Fibroblast of the conjunctiva (primary cell): Measurements from ENCODE around the gene EPYC.

Source experiments
- DNase-seq: peaks from one replicate; pipeline ENCODE4 v3.0.0-alpha.2; 2010; ENCODE audit warnings: low read depth

EPYC gene

DNA sequence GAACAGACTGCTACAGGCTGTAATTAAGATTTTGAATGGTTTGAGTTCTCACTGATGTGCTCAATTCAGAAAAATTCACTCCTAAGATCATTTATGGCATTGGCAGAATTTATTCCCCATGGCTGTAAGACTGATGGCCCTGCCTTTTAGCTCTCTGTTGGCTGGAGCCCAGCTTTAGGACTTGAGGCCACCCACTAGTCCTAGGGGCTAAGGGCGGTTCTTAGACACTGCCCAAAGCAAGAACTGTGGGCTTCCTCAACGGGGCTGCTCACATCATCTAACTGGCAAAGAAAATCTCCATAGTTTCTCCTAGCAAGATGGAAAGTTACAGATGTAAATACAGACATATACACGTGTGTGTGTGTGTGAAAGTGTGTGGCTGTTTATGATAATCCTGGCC, 46.4 kb downstream of the EPYC start:
- DNase-seq, result no peak

GRCh38 chr12:90954921-90955320, 49.9 kb downstream of the EPYC start, which contains the start of gene CCER1:
TSS of gene CCER1 (minus strand) at chr12:90955176. CDS start at chr12:90954742, 434 bp downstream.
- DNase-seq, result no peak

DNA sequence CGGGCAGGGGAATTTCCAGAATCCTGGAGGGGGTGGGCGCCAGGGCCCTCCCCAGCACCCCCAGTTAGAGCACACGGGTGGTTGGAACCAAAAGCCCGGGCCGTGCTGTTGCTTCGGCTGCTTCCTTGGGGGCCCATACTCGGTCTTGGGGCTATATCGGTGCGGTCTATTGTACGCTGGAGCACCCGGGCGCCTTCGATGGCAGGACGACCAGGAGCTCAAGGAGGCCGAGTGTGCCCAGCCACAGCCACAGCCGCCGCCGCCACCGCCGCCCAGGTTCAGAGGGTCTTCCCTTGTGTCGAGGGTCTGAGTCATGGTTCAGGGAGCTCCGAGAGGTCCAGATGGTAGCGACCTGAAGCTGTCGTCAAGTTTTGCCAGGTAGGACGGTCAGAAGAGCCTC, 50.3 kb downstream of the EPYC start:
- no peak for DNase-seq

DNA sequence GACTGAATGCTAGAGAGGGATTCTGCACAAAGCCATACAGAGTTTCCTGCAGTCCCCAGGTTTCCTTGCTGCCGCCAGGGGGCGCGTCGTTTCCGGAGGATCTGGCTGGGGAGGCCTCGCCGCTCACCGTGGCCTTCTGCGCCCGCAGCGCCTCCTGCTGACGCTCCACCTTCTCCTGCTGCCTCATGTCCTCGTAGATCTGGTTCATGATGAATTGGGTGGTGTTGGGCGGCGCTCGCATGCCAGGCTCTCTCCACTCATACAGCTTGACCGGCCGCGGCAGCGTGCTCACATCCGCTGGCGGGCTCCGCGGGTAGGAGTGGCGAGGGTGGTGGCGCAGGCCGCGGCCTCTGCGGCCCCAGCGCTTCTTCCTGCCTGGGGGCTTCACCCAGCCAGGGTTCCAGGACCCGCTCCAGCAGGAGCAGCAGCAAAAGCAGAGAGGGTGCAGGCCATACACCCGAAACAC, 50.8 kb downstream of the EPYC start:
- no peak for DNase-seq

DNA sequence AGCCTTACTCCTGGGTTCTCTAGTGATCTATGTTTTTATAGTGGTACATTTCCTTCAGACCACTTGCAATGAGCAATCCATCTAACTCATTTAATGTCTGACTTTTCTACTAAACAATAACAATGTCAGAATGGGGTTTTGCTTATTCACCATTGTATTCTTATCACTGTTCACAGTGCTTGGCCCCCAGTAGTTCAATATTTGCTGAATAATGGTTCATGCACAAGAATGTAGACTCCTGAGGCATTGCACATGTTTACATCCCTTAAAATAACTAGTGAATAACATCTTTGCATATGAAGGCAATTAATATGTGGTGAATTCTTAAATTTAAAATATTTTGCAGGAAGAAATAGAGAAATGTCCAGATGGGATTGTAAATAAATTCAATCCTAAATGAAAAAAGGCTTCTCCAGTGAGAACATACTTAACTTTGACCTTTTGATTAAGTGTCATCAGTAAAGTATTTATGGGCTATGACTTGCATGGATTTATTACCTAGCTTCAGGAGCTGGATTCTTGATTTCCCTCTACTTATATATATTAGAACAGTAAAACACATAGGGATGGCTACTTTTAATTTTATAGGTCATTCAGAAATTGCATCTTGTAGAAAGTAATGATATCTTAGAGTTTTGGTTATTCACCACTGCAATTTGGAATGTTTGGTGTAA, 53.2 kb downstream of the EPYC start:
- DNase-seq, result no peak

DNA sequence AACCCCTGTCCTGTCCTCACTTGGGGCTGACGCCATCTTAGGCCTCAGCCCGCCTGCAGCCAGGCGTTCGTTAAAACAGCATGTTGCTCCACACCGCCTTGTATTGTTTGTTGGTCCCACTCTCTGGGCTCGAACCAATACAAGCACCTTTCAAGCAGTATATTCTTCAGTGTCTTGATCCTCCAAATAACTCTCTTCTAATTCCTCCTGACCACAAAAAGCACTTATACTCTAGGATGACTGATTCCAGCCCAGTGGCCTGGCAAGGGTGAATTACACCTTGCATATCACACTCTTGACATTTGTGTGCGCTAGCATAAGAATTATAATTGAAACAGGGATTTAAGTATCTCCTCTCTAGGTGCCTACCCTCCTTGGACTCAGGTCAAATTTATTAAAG, 56.9 kb downstream of the EPYC start:
- DNase-seq, result no peak

DNA sequence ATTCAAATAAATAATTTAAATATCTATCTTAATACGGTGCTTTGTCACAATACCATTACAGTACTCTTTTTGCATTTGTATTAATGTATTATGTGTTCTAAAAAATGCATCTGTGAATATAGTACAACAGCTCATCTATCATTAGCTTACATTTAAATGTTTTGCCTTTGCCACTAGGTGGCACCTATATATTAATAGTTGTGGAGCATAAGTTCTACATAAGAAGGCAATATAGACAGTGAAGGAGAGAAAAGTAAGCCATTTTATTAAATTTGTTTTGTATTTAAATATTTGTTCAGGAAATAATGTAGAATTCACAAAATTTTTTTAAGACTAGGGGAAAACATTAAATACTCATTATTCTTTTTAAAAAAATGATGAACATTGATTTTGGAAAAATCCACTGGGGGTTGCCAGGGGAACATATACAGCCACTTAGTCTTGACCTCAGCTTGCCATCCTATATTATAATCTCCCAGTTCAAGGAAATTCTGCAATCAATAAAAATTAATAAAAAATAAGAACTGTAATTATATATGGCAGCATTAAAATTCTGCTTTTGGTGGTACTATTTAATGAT, 59.6 kb downstream of the EPYC start:
- no peak for DNase-seq

GRCh38 chr12:90943255-90943654, 61.5 kb downstream of the EPYC start:
- no peak for DNase-seq

DNA sequence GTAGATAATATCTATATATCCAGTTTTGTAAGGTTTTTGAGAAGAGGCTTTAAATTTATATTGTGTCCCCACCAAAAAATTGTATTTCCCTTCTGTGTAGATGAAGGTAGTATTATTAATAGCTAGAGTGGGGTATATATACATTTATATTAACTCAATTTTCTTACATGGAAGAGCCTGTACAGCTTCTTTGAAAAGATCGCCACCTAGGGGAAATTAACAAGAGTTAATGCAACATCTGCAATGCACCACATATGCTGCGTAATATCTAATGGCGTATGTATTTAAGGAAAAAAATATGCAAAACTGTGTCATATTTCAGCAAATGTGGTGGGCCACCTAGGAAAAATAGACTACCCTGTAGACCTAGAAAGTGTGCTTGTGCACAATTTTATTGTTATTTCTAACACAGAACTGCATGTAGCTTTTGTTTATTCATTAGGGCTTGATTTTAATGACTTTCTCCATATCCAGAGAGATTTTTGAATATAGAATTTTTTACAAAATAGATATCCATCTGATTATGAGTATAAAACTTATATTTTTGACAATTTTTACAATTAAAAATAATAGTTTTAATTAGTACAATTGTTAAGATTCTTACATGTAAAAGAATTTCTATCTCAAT, 63.8 kb downstream of the EPYC start:
- DNase-seq, result peak; percentile 59

DNA sequence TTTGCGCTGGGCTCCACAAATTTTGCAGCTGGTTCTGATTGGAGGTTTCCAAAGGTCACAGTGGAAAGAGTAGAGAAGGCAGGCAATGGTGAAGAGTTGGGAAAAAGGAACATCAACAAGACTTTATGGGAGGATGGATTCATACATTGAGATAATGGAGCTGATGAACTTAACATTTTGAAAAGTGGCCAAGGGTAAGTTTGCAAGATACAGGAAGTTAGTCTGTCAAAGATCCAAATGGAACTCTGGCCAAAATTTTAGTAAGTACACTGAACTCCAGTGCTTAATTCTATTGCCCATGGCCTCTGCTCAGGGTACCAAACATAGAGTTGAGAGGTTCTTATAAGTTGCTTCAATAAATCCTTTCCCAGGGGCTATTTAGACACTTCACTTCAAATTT, 65.4 kb downstream of the EPYC start:
- DNase-seq, result no peak

- no peak for DNase-seq
These were observed 66.3 kb downstream of the EPYC start for GRCh38 chr12:90938451-90938850.

DNA sequence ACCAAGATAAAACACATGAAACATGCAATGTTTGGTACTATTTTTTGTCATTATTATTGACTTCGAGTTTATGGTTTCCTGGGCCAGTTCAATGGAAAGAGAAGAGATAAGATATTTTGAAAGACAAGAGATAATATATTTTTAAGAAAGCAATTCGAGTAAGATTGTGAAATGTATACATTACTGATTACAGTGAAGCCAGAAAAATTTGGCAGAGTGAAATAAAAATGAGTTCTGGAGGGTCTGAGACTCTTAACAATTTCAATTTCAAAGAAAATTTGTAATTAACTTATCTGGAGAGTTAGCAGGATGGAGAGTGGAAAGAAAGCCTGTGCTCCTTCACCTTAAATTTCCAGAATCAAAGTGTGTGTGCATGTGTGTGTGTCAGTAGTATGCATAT, 67.1 kb downstream of the EPYC start:
- DNase-seq, result no peak

DNA sequence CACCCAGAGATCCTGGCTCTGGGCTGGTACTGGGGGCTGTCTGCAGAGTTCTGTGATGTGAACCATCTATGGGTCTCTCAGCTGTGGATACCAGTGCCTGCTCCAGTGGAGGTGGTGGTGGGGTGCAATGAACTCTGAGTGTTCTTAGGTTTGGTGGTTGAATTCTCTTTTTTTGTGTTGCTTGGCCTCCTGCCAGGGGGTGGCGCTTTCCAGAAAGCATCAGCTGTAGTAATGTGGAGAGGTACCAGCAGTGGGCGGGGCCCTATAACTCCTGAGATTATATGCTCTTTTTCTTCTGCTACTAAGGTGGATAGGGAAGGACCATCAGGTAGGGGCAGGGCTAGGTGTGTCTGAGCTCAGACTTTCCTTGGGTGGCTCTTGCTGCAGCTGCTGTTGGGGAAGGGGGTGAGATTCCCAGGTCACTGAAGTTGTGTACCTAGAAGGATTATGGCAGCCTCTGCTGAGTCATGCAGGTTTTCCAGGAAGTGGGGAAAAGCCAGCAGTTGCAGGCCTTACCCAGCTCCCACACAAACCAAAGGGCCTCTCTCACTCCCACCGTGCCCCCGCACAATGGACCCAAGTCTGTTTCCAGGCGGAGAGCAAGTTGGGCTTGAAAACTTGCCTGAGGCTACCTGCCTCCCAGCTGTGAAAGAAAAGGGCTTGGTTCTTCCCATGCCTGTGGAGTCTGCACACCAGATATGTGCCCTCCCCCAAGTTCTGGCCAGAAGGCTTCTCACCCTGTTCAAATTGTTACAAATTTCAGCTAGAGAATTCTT, 68.4 kb downstream of the EPYC start:
- DNase-seq, result no peak

DNA sequence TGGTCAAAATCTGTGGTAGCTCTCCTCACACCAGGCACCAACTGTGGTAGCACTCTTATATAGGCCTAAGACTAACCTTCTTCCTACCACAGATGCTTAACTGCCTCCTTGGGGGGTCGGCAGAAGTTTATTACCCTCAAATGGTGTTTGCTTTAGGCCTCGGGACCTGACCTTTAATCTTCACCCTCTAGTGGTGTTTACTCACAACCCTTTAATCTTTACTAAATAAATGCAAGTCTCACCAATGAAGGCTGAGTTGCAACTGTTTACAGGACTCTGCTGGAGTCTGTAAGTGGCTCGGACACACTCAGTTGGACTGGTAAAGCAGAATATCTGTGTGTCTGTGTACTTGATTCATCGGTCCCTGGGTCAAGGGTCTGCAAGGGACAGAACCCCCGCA, 79.2 kb downstream of the EPYC start:
- DNase-seq, result no peak

- no peak for DNase-seq
These were observed 80.4 kb downstream of the EPYC start for GRCh38 chr12:90924406-90924805.

GRCh38 chr12:90922145-90922627, 82.6 kb downstream of the EPYC start:
- peak; percentile 12 for DNase-seq

DNA sequence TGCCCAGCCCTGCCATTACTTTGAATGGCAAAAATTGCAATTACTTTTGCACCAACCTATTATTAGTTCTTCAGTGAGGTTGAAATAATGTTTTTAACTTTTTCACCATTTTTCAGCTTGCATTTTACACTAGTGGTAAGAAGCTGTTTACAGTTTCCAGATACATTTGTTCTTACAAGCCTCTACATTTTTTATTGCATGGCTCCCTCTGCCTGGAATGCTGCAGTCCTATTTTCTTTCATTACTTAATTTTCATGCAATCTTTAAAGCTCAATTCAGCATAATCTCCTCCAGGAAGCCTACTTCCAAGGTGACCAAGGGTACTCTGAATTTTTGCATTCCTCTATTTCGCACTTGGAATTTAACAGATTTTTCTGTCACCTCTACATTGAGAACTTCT, 83.2 kb downstream of the EPYC start:
- DNase-seq, result no peak

DNA sequence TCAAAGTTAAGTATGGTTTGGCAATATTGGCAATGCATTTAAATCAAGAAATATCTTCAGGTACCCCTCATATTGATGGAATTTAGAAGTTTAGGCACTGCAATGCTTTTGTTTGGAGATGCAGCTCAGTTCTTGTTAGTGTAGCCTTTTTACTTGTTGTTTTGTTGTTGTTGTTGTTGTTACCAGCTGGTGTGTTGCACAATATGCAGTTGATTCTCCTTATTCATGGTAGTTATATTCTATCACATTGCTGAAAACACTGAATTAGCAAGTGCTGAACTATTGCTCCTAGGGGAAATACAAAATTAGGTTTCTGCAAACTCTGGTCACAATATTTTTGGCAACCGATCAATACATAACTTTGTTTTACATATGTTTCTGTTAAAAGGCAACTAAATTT, 84.5 kb downstream of the EPYC start:
- no peak for DNase-seq

DNA sequence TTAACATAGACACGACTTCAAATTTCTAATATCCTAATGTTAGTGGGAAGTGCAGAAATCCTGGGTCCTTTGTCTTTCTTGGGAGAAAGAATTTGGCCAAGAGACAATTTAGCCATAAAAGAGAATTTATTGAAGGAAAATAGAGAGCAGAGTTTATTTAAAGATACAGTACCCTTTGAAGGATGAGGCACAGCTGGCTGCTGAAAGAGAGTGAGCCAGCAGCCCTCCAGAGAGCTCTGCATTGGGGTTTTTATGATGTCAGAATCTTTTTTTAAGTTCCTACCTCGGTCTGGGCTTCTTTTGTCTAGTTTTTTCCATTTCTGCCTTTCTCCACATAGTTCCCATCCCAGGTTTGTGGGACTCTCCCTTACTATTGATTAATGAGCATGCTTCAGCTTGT, 87.3 kb downstream of the EPYC start:
- no peak for DNase-seq

GRCh38 chr12:90916516-90916915, 88.3 kb downstream of the EPYC start:
- DNase-seq, result no peak

DNA sequence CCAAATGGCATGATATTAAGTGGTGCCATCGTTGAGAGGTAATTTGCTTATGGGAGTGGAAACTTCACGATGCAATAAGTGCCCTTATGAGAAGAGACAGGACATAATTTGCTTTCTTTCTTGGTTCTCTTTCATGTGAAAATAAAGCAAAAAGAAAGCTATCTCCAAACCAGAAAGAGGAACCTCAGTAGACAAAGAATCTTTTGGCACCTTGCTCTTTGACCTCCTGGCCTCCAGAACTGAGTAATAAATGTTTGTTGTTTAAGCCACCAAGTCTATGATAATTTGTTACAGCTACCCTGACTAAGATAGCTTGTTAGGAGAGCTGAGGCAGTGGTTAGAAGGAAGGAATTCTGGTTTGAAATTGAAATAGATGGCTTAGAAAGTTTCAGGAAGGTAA, 89.4 kb downstream of the EPYC start:
- DNase-seq, result no peak
